GM19023 (cell line): ENCODE measurements around the gene GRIK4.

Experiments
- ATAC-seq: cut with Tn5 transposase; IDR thresholded peaks from one replicate; pipeline ENCODE4 v1.9.1; 2021; ENCODE audit warnings: mild to moderate bottlenecking, moderate library complexity; ENCODE audit not compliant: unreplicated experiment

GRIK4 gene

GRCh38 chr11:120509346-120510053 is 2.0 kb upstream of the GRIK4 start:
- ATAC-seq = no peak

DNA sequence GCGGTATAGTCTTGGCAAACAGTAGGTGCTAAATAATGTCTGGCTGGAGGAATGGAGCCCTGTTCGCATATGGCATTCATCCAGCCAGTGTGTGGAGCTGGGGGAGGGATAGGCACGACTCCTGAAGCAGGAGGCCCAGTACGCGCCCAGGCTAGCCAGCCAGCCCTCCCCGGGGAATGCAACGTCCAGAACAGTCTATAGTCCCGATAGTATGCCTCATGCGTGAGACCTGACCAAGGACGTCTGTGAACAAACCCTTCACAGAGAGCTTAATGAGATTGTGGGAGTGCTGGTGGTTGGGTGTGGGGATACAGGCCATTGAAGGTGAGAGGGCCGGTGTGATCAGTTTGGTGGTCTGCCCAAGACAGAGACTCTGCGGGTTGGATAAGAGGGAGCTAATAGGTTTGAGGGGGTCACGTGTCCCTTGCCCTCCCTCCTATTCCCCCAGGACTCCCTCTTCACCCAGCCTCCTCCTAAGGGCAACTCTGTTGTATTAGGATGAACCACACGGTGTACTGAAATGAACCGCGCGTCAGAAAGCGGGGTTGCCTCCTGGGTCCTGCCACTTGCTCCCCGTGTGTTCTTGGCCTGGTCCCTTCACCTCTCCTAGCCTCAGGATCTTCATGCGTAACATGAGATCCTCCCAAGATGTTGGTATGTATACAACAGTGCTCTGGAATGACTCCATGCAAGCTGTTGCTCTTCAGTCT is 987 bp upstream of the GRIK4 start:
- ATAC-seq = no peak

- no peak for ATAC-seq
Measured at GRCh38 chr11:120511820-120512738, 531 bp downstream of the GRIK4 start.

- no peak for ATAC-seq
Measured at GRCh38 chr11:120512739-120513435, 1.3 kb downstream of the GRIK4 start.

DNA sequence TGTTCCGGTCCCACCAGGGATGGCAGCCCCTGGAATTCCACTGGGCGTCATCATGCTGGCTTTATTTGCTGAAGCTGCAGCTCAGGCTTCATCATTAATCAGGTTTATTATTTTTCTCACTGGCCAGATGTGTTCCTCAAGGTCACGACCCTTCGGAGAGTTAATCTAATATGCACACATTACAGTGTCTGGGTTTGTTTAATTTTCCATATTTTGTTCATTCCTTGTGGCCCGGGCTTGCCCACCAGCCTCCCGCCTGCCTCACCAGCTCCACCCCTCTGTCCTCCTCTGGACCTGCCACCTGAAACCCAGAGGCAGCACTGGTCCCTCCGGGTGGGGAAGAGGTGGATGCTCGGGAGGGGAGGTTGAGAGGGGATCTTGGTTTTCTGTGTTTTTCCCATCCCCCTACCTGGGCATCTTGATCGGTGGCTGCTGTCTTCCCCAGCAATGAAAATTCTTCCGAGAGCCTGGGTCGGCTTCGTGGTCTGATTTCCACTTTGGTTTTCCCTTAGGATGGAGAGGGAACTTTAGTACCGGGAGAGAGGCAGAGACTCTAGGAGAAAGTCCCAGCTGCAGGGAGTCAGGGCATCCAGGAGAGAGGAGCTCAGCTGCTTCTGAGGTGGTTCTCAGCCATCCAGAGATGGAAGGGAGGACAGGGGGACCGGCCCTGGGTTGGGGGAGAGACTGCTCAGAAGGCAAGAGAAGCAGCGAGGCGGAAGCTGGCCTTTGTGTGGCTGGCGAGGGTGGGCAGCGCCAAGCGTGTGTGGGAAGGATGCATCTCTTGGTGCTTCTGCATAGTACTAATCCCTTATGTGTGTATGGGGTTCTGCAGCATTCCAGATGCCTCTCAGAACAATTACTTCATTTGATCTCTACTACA is 2.1 kb downstream of the GRIK4 start:
- ATAC-seq = no peak

DNA sequence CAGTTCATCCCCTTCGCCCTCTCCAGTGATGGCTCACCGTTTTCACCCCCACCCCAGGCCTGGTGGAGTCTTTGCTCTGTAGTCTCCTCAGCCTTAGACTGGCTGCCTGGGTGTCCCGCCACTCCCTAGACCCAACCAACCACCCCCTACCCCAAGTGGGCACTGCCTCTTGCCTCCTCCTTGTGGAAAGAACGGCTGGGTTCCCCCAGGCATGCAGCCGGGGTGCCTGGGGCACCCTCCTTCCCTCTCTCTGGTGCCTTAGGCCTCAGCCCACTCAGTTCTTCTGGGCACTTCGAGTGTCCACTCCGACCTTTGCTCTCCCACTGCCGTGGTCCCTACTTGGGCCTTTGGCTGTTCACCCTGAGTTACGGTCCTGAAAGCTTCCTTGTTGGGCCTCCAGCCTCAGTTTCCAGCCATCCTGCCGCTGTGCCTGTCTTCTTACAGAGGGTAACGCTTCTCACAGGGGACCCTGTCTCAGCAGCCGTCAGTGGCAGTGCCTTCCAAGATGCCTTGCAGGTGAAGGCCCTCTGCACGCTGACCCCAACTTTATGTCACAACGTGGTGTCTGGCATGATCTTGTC is 3.1 kb downstream of the GRIK4 start:
- no peak for ATAC-seq

GRCh38 chr11:120515186-120515723 is 3.7 kb downstream of the GRIK4 start:
- no peak for ATAC-seq

DNA sequence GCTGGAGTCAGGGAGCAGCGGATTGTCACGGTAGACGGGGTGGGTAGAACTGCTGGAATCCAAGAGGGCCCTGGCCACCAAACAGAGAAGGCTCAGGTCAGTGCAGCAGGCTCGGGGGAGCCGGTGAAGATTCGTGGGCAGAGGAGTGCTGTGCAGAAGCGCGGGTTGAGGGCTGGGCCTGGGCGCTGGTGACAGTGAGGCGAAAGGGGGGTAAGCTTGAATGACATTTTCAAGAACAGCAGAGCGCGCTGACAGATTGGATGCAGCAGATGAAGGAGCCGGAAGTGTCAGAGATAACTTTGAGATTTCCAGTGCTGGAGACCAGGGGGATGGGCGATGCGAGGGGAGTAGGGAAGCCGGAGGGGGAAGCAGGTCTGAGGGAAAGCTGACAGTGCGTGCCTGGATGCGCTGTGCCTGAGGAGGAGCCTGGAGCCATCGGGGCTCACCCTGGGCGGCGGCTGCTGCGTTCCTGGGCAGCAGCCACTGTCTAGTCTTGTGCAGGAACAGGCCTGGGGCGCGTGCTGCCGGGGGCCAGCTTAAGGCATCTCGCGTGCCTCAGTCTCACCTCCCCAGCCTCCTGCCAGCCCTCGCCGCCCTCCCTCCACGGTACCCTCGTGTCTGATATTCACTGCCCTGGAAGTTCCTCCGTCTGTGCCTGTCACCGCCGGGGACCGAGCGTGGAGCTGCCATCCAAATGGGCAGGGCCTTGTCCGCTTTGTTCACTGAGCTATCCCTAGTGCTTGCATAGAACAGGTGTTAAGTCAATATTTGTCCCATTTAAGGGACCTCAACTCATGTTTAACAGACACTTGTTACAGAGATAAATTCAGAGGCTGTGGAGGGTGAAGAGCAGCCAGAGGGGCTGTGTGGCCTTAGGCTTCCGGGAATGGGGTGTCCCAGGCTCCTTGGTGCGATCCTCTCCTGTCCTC is 5.2 kb downstream of the GRIK4 start:
- ATAC-seq = no peak

GRCh38 chr11:120517390-120517761 is 5.8 kb downstream of the GRIK4 start:
- no peak for ATAC-seq

GRCh38 chr11:120517801-120518291 is 6.3 kb downstream of the GRIK4 start:
- no peak for ATAC-seq

GRCh38 chr11:120518356-120518755 is 6.8 kb downstream of the GRIK4 start:
- no peak for ATAC-seq

- ATAC-seq = no peak
Measured at GRCh38 chr11:120519474-120519873, 7.9 kb downstream of the GRIK4 start.

DNA sequence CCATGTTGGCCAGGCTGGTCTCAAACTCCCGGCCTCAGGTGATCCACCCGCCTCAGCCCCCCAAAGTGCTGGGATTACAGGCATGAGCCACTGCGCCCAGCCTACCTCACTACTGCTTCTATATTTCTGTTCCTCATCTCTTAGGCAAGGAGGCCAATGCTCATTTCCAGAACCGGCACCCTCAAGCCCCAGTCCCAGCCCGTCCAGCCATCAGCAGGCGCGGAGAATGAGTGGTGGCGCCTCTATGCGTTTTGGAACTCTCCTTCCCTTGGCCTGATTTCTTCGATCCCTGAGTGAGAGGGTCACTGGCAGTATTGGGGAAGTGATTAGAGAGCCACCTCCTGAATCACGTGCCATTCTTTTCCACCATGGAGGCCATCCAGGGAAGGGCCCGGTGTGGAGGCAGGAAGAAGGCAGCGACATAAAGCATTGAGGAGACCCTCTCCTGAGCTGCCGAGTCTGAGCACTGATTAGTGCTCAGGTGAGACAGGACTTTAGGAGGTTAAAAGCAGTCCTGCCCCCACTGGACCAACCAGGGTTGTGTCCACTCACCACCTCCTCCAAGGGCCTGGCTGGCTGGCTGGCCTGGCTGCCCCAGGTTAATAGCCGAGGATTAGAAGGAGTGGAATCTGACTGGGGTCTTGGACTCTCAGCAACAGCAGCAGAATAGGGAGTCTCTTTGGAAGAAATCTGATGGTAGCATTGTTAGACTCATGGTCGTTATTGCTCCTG is 8.7 kb downstream of the GRIK4 start:
- ATAC-seq = no peak

DNA sequence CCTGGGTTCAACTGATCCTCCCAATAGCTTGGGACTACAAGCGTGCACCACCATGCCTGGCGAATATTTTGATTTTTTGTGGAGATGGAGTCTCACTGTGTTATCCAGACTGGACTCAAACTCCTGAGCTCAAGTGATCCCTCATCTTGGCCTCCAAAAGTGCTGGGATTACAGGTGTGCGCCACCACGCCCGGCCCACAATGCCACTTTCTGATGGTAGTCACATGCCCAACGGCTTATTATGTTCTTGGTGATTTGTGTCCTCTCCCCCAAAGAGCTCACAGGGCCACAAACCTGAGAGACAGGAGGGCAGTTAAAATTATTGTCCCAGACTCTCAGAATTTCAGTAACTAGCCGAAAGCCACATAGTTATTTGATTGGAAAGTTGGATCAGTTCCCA is 9.6 kb downstream of the GRIK4 start:
- no peak for ATAC-seq

DNA sequence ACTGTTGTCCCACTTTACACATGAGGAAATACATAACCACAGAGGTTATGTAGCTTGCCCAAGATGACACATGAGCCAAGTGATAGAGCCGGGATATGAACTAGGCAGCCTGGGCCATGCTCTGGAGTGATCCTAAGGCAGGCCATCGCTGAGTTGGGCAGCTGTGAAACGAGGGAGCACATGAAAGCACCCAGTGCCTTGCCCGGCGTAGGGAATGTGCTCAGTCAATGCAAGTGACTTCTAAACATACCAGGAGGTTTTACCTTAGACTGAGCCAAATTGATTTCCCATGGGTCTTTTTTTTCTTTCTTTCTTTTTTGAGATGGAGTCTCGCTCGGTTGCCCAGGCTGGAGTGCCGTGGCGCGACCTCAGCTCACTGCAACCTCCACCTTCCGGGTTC is 10.5 kb downstream of the GRIK4 start:
- no peak for ATAC-seq

GRCh38 chr11:120522736-120523135 is 11.2 kb downstream of the GRIK4 start:
- no peak for ATAC-seq

DNA sequence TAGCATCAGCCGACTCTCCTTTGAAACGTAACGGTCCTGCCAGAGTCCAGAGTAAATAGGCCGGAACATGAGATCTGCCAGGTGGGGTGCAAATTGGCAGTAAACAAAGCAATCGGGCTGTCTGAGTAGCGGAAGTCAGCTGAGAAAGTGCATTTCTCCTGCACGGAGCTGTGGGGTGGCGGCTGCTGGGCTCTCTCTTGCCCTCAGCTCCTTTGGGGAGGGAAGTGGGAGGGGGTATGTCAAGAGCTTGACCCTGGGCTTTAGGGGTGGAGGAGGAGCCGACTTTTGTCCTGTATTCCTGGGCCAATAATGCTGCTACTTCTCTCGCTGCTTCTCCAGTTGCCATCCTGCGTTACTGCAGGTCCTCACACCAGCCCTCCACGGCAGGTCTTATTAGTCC is 11.6 kb downstream of the GRIK4 start:
- ATAC-seq = no peak
